A204.1 (cell line): ENCODE measurements around the gene STX17.
"Not testable (repeated sequence)": the region's sequence is repeated elsewhere in the genome, so short reads cannot be mapped to it uniquely, and the experiment has no call there.

Experiments used
- FAIRE-seq: peaks from 2 replicates; lab custom pipeline; 2012; peaks lifted over from hg19 to GRCh38; lab: Jason Lieb, UNC

STX17 gene

GRCh38 chr9:99971410-99971809 lies 65.0 kb downstream of the STX17 start:
- FAIRE-seq: no peak

- no peak for FAIRE-seq
Measured at GRCh38 chr9:99973455-99973854, 67.0 kb downstream of the STX17 start.

GRCh38 chr9:99977033-99977792 lies 70.8 kb downstream of the STX17 start:
- no peak for FAIRE-seq

- no peak for FAIRE-seq
Measured at GRCh38 chr9:99978221-99978620, 71.8 kb downstream of the STX17 start.

GRCh38 chr9:99980598-99980997 lies 74.1 kb downstream of the STX17 start:
- no peak for FAIRE-seq

GRCh38 chr9:99986642-99987041 lies 80.2 kb downstream of the STX17 start:
- FAIRE-seq: no peak

- not testable (repeated sequence) for FAIRE-seq
Measured at GRCh38 chr9:99990508-99990907, 84.1 kb downstream of the STX17 start.

GRCh38 chr9:99998266-99998665 lies 91.8 kb downstream of the STX17 start:
- FAIRE-seq: no peak

GRCh38 chr9:99998866-99999265 lies 92.4 kb downstream of the STX17 start:
- FAIRE-seq: no peak

- FAIRE-seq: no peak
Measured at GRCh38 chr9:99999797-100000196, 93.3 kb downstream of the STX17 start.

GRCh38 chr9:100011062-100011681 lies 104.7 kb downstream of the STX17 start:
- FAIRE-seq: peak; percentile 94

- FAIRE-seq: no peak
Measured at GRCh38 chr9:100012279-100012678, 105.8 kb downstream of the STX17 start.

- no peak for FAIRE-seq
Measured at GRCh38 chr9:100013573-100013972, 107.1 kb downstream of the STX17 start.

- no peak for FAIRE-seq
Measured at GRCh38 chr9:100014846-100015245, 108.4 kb downstream of the STX17 start.

- no peak for FAIRE-seq
Measured at GRCh38 chr9:100019541-100019940, 113.1 kb downstream of the STX17 start.
